Mucosa of stomach (tissue), 1 donor: ENCODE measurements around the gene NSUN3.
"Not testable (repeated sequence)": the region's sequence is repeated elsewhere in the genome, so short reads cannot be mapped to it uniquely, and the experiment has no call there.

ENCODE experiments used
- H3K27me3 ChIP-seq: one replicate; pipeline ENCODE4 v1.7.0; 2013; ENCODE audit warnings: mild to moderate bottlenecking, low read length; ENCODE audit not compliant: control insufficient read depth, insufficient read depth
- H3K36me3 ChIP-seq: one replicate; pipeline ENCODE4 v1.7.0; 2013; ENCODE audit warnings: low read length; ENCODE audit not compliant: control insufficient read depth, insufficient read depth
- H3K4me1 ChIP-seq: one replicate; pipeline ENCODE4 v1.7.0; 2013; ENCODE audit warnings: mild to moderate bottlenecking, low read length; ENCODE audit not compliant: control insufficient read depth, insufficient read depth
- H3K4me3 ChIP-seq: one replicate; pipeline ENCODE4 v1.7.0; 2013; ENCODE audit warnings: low read length
- H3K9ac ChIP-seq: one replicate; pipeline ENCODE4 v1.7.0; 2013; ENCODE audit warnings: mild to moderate bottlenecking, low read length, moderate library complexity
- H3K9me3 ChIP-seq: one replicate; pipeline ENCODE4 v1.7.0; 2013; ENCODE audit warnings: mild to moderate bottlenecking, low read length, moderate library complexity; ENCODE audit not compliant: control insufficient read depth
- donor health status: Pancreatic carcinoma.

The NSUN3 gene

DNA sequence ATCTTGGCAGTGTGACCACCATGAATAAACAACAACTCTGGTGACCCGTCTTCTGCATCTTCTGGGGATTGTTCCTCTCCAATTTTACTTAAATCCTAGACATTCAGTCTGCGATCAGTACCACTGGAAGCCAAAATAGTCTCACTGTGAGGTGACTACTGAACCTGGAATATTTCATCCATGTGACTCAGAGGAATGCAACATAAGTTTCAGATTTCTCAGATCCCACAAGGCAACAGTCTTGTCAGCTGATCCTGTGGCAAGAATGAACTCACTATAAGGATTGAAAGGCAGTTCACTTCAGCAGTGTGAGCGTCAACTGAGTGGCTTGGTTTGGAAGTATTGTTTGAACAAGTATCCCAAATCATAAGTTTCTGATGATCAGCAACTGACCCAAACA is 13.2 kb downstream of the NSUN3 start:
- Histone ChIP-seq H3K4me3 (no peak overlapping the region), H3K36me3 (peaks cover 5% of the 10 kb centered on the region), H3K9ac (no peak overlapping the region), H3K27me3 (no peaks in the 10 kb centered on the region), H3K4me1 (peaks cover 11% of the 10 kb centered on the region), H3K9me3 (no peaks in the 10 kb centered on the region)

DNA sequence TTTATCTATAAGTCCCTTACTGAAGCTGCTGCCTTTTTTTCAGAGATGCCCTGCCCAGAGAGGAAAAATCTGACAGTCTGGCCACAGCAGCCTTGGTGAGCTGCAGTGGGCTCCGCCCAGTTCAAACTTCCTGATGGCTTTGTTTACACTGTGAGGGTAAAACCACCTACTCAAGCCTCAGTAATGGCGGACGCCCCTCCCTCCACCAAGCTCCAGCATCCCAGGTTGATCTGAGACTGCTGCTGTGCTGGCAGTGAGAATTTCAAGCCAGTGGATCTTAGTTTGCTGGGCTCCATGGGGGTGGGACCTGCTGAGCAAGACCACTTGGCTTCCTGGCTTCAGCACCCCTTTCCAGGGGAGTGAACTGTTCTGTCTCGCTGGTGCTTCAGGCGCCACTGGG is 17.7 kb downstream of the NSUN3 start:
- H3K9ac ChIP-seq, H3K9me3 ChIP-seq, H3K27me3 ChIP-seq, H3K36me3 ChIP-seq, H3K4me3 ChIP-seq: not testable (repeated sequence)
- peaks cover 22% of the 10 kb centered on the region for H3K4me1 ChIP-seq

DNA sequence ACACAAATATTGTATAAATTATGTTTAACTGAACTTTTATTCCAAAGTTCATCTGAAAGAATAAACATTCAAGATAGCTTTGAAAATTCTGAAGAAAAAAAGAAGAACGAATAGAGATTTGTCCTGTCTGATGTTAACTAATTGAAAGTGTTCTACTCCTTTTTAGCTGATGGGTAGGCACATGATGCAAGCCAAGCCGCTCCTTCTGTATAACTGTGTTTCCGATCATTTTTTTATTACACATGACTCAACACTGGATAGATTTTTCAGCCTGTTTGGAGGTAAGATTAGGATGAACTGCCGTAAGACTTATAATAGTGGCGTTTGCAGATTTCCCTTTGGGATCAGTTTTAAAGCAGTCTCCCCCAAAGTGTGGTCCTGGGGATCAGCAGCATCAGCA is 19.0 kb downstream of the NSUN3 start:
- H3K27me3 ChIP-seq: no peaks in the 10 kb centered on the region
- no peaks in the 10 kb centered on the region for H3K9me3 ChIP-seq
- H3K36me3 ChIP-seq: no peaks in the 10 kb centered on the region
- peaks cover 22% of the 10 kb centered on the region for H3K4me1 ChIP-seq
- H3K4me3 ChIP-seq: no peak overlapping the region
- no peak overlapping the region for H3K9ac ChIP-seq

DNA sequence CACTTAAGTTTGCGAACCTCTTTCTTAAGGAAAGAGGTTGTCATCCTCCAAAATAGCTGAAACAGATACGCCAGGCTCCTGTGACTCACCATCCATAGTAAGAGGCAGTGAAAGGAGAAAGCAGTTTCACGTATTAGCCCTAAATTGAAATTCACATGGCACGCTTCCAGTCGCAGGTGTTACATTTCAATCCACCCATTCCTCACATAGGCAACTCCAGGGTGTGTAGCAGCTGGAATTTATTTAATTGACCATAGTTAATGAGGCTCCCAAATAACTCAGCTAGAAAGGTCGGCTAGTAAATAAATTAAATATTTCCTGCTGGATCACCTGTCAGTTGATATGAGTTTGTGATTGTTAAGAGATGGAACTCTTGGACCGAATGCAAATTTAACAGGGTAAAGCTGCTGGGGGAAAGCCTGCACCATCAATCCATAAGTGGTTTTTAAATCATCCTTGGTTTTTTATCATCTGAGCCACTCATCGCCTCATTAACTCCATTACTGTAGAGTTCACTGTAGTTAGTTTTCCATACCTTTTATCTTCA is 19.6 kb downstream of the NSUN3 start:
- H3K9me3 ChIP-seq: no peaks in the 10 kb centered on the region
- H3K27me3 ChIP-seq: no peaks in the 10 kb centered on the region
- no peak overlapping the region for H3K9ac ChIP-seq
- H3K36me3 ChIP-seq: no peaks in the 10 kb centered on the region
- H3K4me3 ChIP-seq: no peak overlapping the region
- peaks cover 22% of the 10 kb centered on the region for H3K4me1 ChIP-seq

DNA sequence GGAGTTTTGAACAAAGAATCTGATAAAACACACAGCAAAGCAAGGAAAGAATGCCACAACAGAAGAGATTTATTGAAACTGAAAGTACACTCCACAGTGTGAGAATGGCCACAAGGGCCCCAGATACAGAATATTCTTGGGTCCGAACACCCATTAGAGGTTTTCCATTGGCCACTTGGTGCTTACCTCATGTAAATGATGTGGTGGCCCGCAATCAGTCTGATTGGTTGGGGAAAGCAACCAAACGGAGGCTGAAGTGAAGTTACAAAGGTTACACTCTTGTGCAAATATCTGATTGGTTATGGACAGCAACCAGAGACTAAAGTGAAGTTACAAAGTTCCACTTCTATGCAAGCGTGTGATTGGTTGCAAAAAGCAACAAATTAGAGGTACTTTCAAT is 20.4 kb downstream of the NSUN3 start:
- Histone ChIP-seq H3K9me3 (no peaks in the 10 kb centered on the region), H3K36me3 (no peaks in the 10 kb centered on the region), H3K4me3 (no peak overlapping the region), H3K9ac (no peak overlapping the region), H3K27me3 (no peaks in the 10 kb centered on the region), H3K4me1 (peaks cover 22% of the 10 kb centered on the region)

DNA sequence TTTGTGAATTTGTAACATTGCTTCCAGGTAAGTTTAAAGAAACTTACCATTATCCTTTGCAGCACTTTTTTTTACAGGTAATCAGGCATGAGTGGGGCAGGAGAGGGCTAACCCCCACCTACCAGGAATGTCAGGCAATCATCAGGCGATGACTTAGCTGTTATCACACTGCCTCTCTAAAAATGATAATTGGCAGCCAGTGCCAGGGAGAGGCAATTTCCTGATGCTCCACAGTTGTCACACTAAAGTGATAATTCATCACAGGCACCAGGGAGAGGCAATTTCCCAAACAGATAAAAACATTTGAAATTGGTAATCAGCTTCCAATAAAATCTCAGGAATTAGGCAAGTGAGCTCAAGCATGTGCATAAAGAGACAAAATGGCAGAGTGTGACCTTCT is 26.3 kb downstream of the NSUN3 start:
- Histone ChIP-seq H3K9ac (no peak overlapping the region), H3K36me3 (no peaks in the 10 kb centered on the region), H3K4me3 (no peak overlapping the region), H3K4me1 (peaks cover 4% of the 10 kb centered on the region), H3K27me3 (no peaks in the 10 kb centered on the region), H3K9me3 (no peaks in the 10 kb centered on the region)

DNA sequence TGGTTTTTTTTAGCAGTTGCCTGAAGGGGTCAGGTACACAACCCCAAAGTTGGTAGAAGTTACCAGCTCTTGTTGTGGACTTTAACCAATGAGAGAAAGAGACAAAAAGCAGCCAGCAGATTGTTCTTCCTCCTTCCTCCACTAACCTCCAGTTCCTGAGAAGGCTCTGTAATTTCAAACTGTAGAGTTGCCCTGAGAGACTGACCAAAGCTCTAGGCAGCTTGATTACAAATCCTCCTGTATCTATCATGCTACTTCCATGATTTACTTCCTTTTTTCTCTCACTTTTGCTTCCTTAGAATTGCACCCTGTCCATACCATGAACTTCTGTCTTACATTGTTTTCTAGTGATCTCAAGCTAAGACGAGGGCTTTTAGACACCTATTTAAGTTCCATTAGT is 29.2 kb downstream of the NSUN3 start:
- Histone ChIP-seq H3K36me3 (no peaks in the 10 kb centered on the region), H3K4me3 (no peak overlapping the region), H3K4me1 (peaks cover 4% of the 10 kb centered on the region), H3K9me3 (no peaks in the 10 kb centered on the region), H3K9ac (no peak overlapping the region), H3K27me3 (no peaks in the 10 kb centered on the region)

DNA sequence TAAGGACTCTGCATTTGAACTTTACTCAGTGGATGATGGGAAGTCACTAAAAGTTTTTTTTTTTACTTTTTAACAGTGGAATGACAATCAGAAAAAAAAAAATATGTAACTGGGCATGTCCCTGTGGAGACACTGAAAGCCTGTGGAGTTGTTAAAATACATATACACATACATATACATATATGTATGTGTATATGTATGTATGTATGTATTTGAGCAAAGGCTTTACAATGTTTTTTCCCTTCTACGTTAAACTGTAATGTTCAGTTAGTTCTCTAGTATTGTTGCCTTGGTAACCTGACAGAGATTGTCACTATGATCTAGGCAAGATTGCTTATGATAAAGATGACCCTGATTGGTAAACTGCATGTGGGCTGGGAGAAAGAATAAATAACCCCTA is 30.3 kb downstream of the NSUN3 start:
- no peak overlapping the region for H3K9ac ChIP-seq
- H3K27me3 ChIP-seq: no peaks in the 10 kb centered on the region
- H3K4me1 ChIP-seq: peaks cover 4% of the 10 kb centered on the region
- H3K4me3 ChIP-seq: no peak overlapping the region
- H3K36me3 ChIP-seq: no peaks in the 10 kb centered on the region
- H3K9me3 ChIP-seq: no peaks in the 10 kb centered on the region

DNA sequence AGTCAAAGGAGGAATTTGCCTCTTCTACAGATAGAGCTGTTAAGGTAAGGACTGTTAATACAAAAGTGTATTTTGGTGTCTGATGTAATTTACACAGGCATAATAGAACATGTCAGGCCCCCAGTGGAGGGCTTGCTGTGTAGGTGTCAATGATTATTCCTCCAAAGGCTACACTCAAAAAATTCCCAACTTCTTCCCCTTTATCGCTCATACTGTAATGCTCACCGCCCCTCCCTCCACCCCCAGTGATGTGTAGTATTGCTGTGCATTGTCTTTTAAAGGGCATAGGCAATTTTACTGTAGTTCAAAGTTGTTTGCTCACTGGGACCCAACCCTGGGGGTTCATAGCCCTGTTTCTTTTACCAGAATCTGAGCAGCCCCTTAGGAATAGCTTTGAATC is 32.2 kb downstream of the NSUN3 start:
- Histone ChIP-seq H3K4me1 (no peaks in the 10 kb centered on the region), H3K9ac (no peak overlapping the region), H3K27me3 (no peaks in the 10 kb centered on the region), H3K36me3 (no peaks in the 10 kb centered on the region), H3K9me3 (no peaks in the 10 kb centered on the region), H3K4me3 (no peak overlapping the region)

DNA sequence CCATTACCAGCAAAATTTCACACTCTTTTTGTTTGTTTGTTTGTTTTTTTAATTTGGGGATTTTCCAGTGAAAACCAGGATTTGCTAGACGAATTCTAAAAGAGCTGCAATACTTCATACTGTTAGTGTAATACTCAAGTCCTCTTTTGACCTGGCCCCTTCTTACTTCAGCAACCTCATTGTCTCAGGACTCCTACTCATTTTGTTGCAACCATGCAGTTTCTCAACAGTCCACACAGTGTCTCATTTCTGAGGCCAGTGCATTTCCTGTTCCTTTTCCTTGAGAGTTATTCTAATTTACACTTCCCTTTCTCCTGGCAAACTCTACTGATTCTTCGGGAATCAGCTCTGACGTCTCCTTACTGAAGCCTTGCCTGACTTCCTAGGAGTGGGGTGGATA is 35.6 kb downstream of the NSUN3 start:
- Histone ChIP-seq H3K36me3 (no peaks in the 10 kb centered on the region), H3K9ac (no peak overlapping the region), H3K27me3 (no peaks in the 10 kb centered on the region), H3K4me1 (no peaks in the 10 kb centered on the region), H3K4me3 (no peak overlapping the region), H3K9me3 (no peaks in the 10 kb centered on the region)

DNA sequence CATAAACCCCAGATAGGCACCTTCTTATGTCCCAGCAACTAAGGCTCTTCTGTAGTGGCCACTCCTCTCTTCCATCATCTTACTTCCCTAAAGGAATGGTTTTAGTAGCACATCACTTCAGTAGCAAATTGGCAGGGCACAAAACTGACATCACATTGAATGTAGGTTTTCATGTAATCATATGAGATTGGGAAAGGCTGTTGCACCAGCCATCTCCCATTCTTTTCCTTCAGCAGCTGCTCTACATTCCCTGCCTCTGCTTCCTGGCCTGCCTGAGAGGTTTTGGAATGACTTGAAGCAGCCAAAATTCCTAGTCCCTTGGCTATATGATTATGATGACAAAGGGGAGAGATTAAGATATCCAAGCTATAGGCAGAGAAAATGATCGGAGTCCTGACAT is 36.5 kb downstream of the NSUN3 start:
- Histone ChIP-seq H3K27me3 (no peaks in the 10 kb centered on the region), H3K4me1 (no peaks in the 10 kb centered on the region), H3K4me3 (no peak overlapping the region), H3K36me3 (no peaks in the 10 kb centered on the region), H3K9me3 (no peaks in the 10 kb centered on the region), H3K9ac (no peak overlapping the region)

DNA sequence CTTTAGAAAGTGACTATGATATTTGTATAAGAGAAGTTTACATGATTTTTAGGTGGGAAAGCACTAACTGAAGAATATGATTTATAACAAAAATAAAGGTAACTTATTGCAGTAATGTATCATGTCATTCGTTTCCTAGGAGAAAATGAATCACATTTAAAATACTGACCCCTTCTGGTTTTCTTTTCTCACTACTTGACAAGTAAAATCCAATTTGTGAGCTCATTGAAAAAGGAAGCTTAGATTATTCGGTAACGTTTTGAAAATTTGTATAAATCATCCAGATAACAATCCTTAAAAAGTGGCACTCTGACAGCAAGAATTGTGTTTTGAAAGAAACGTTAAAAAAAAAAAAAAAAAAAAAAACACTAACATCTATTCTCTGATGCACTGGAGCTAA is 39.0 kb downstream of the NSUN3 start:
- no peak overlapping the region for H3K9ac ChIP-seq
- H3K9me3 ChIP-seq: no peaks in the 10 kb centered on the region
- no peaks in the 10 kb centered on the region for H3K36me3 ChIP-seq
- no peaks in the 10 kb centered on the region for H3K27me3 ChIP-seq
- H3K4me1 ChIP-seq: no peaks in the 10 kb centered on the region
- no peak overlapping the region for H3K4me3 ChIP-seq

DNA sequence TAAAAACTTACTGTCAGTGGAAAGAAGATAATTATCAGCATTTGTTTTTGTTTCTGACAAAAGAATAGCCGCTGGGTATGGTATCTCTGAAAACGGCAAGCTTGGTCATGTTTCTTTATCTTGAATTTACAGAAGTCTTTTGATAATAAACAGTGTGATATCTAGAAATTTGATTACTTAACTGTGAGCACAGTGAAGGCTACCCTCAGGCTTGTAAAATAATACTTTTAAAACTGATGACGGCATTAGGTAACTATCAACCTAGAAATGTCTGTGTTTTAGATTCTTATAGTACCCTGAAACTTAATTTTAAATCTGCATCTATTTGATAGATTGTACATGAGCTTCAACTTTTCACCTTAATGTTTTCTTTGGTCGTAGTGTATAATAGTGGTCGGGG is 43.4 kb downstream of the NSUN3 start:
- H3K4me1 ChIP-seq: no peaks in the 10 kb centered on the region
- H3K36me3 ChIP-seq: no peaks in the 10 kb centered on the region
- no peak overlapping the region for H3K4me3 ChIP-seq
- no peak overlapping the region for H3K9ac ChIP-seq
- no peaks in the 10 kb centered on the region for H3K27me3 ChIP-seq
- H3K9me3 ChIP-seq: no peaks in the 10 kb centered on the region
